Small intestine (tissue), 7 donors: ENCODE results near the gene ITGB6. TPM values are rescaled to one million over a fixed set of nuclear protein-coding genes. Genes with fewer than 3 reads are reported as not detected.
A peak's percentile ranks its signal among the peaks of the same experiment; 100 is the strongest.
"Not testable (repeated sequence)": the region's sequence is repeated elsewhere in the genome, so short reads cannot be mapped to it uniquely, and the experiment has no call there.

Source experiments
- DNase-seq, 2 donors: peaks; one replicate each; pipeline versions ENCODE4 v3.0.0 to v3.0.0-alpha.2; 2013
- FAIRE-seq: peaks from 2 replicates; lab custom pipeline; 2012; peaks lifted over from hg19 to GRCh38; lab: Jason Lieb, UNC
- H3K27ac ChIP-seq, 3 donors: one replicate each; pipeline ENCODE4 v1.5.1; 2013; ENCODE audit warnings: low read length in 2 of 3, mild to moderate bottlenecking in 2 of 3, control low read depth in 1 of 3, inconsistent platforms in 1 of 3, low read depth in 1 of 3, moderate library complexity in 1 of 3
- H3K27me3 ChIP-seq, 3 donors: one replicate each; pipeline ENCODE4 v1.6.1; 2013; ENCODE audit warnings: low read length in 3 of 3, inconsistent platforms in 1 of 3; ENCODE audit not compliant: control insufficient read depth in 3 of 3, insufficient read depth in 3 of 3
- H3K36me3 ChIP-seq, 3 donors: one replicate each; pipeline ENCODE4 v1.6.1; 2013; ENCODE audit warnings: low read length in 3 of 3, inconsistent platforms in 1 of 3, low read depth in 1 of 3, mild to moderate bottlenecking in 1 of 3, moderate library complexity in 1 of 3; ENCODE audit not compliant: control insufficient read depth in 3 of 3, insufficient read depth in 2 of 3
- H3K4me1 ChIP-seq, 3 donors: one replicate each; pipeline ENCODE4 v1.6.1; 2013; ENCODE audit warnings: low read length in 2 of 3, inconsistent platforms in 1 of 3, low read depth in 1 of 3, mild to moderate bottlenecking in 1 of 3, moderate library complexity in 1 of 3; ENCODE audit not compliant: control insufficient read depth in 3 of 3, insufficient read depth in 2 of 3
- H3K4me3 ChIP-seq, 3 donors: one replicate each; pipeline ENCODE4 v1.5.1; 2013; ENCODE audit warnings: low read length in 3 of 3, control low read depth in 1 of 3, inconsistent platforms in 1 of 3, low read depth in 1 of 3, mild to moderate bottlenecking in 1 of 3, moderate library complexity in 1 of 3
- H3K9me3 ChIP-seq, 2 donors: one replicate each; pipeline ENCODE4 v1.6.1; 2013; ENCODE audit warnings: low read depth in 1 of 2, low read length in 1 of 2; ENCODE audit not compliant: control insufficient read depth in 2 of 2, insufficient read depth in 1 of 2
- WGBS, 3 donors: extraction: QIAGEN DNeasy Blood & Tissue Kit; methylation state at CpG; one replicate each; pipeline ENCODE4 v1.1.7; 2013; 5-methylcytosine and 5-hydroxymethylcytosine counted together
- polyA plus RNA-seq, 4 donors: library from polyadenylated mRNA; stranded (reverse) in 3 of 4; unstranded in 1 of 4; fragments of 200-250 nt in 3 of 4; fragments of 120-200 nt in 1 of 4; gene quantifications; one replicate each; pipeline versions ENCODE4 v1.2.1 to v1.2.3, GENCODE V29; 2013
- donor health status: healthy with polysubstance abuse.
- donor health status: control.
- donor health status: control.
- donor health status: Bipolar disorder and iron deficiency.
- donor health status: healthy.

ITGB6 gene
- polyA plus RNA-seq, 4 donors: 3.0 to 14.2 (median 4.8) TPM

GRCh38 chr2:160181146-160181836 lies 18.8 kb downstream of the ITGB6 start:
- not testable (repeated sequence) for H3K9me3 ChIP-seq, H3K36me3 ChIP-seq, H3K4me1 ChIP-seq, FAIRE-seq, H3K27me3 ChIP-seq
- peak overlapping the region in 1 of 3 donors; percentile 25 for H3K4me3 ChIP-seq
- 35 to 44% (median 42%) methylated on average over 11 of the region's 11 CpGs for WGBS, 3 donors
- H3K27ac ChIP-seq: peak overlapping the region in 1 of 3 donors; percentile 37
- peak; percentile 50 to 71 for DNase-seq

- DNase-seq, FAIRE-seq, H3K27ac ChIP-seq, H3K36me3 ChIP-seq, H3K27me3 ChIP-seq, H3K9me3 ChIP-seq, H3K4me3 ChIP-seq, H3K4me1 ChIP-seq: not testable (repeated sequence)
- WGBS, 3 donors: 92 to 95% (median 92%) methylated on average over 7 of the region's 7 CpGs
Observed at GRCh38 chr2:160180690-160181089, 19.4 kb downstream of the ITGB6 start.

- no peaks in the 10 kb centered on the region for H3K27me3 ChIP-seq
- no peak overlapping the region for H3K27ac ChIP-seq
- H3K4me1 ChIP-seq: no peaks in the 10 kb centered on the region
- DNase-seq: no peak
- H3K36me3 ChIP-seq: peaks cover 0 to 2% (median 2%) of the 10 kb centered on the region in 3 donors
- no peak for FAIRE-seq
- no peak overlapping the region for H3K4me3 ChIP-seq
- H3K9me3 ChIP-seq: no peaks in the 10 kb centered on the region
Observed at GRCh38 chr2:160180172-160180571, 19.9 kb downstream of the ITGB6 start.

GRCh38 chr2:160175169-160176134 lies 24.6 kb downstream of the ITGB6 start:
- no peak overlapping the region for H3K4me3 ChIP-seq
- peaks cover 0 to 5% (median 2%) of the 10 kb centered on the region in 3 donors for H3K36me3 ChIP-seq
- no peaks in the 10 kb centered on the region for H3K27me3 ChIP-seq
- H3K27ac ChIP-seq: no peak overlapping the region
- no peak for DNase-seq
- no peaks in the 10 kb centered on the region for H3K9me3 ChIP-seq
- FAIRE-seq: no peak
- 81 to 92% (median 85%) methylated on average over 8 of the region's 8 CpGs for WGBS, 3 donors
- no peaks in the 10 kb centered on the region for H3K4me1 ChIP-seq

GRCh38 chr2:160174322-160174721 lies 25.8 kb downstream of the ITGB6 start:
- FAIRE-seq: no peak
- H3K9me3 ChIP-seq: no peaks in the 10 kb centered on the region
- WGBS, 3 donors: 82 to 88% (median 88%) methylated on average over 3 of the region's 3 CpGs

GRCh38 chr2:160169988-160170387 lies 30.1 kb downstream of the ITGB6 start:
- DNase-seq: no peak
- H3K4me3 ChIP-seq: no peak overlapping the region
- H3K36me3 ChIP-seq: peaks cover 0 to 5% (median 0%) of the 10 kb centered on the region in 3 donors
- peak overlapping the region in 1 of 3 donors; percentile 56 for H3K27ac ChIP-seq
- H3K9me3 ChIP-seq: no peaks in the 10 kb centered on the region
- no peak for FAIRE-seq
- no peaks in the 10 kb centered on the region for H3K27me3 ChIP-seq
- peaks cover 0 to 25% (median 3%) of the 10 kb centered on the region in 3 donors for H3K4me1 ChIP-seq

More at GRCh38 chr2:160174322-160174721, 25.8 kb downstream of the ITGB6 start:
- H3K4me1 ChIP-seq: peaks cover 0 to 4% (median 0%) of the 10 kb centered on the region in 3 donors
- H3K4me3 ChIP-seq: no peak overlapping the region
- peaks cover 0 to 5% (median 2%) of the 10 kb centered on the region in 3 donors for H3K36me3 ChIP-seq
- no peaks in the 10 kb centered on the region for H3K27me3 ChIP-seq
- no peak for DNase-seq
- H3K27ac ChIP-seq: no peak overlapping the region

GRCh38 chr2:160169471-160169870 lies 30.6 kb downstream of the ITGB6 start:
- Histone ChIP-seq H3K4me1 (peaks cover 0 to 25% (median 3%) of the 10 kb centered on the region in 3 donors), H3K27me3 (no peaks in the 10 kb centered on the region), H3K4me3 (no peak overlapping the region), H3K36me3 (peaks cover 0 to 6% (median 0%) of the 10 kb centered on the region in 3 donors), H3K27ac (peak overlapping the region in 1 of 3 donors; percentile 56), H3K9me3 (no peaks in the 10 kb centered on the region)
- no peak for FAIRE-seq
- DNase-seq: peak in 1 of 2 donors; percentile 44
- 58 to 71% (median 60%) methylated on average over 3 of the region's 3 CpGs for WGBS, 3 donors

- DNase-seq (peak; percentile 81 to 87), FAIRE-seq (peak; percentile 80)
- 28 to 72% (median 40%) methylated on average over 3 of the region's 3 CpGs for WGBS, 3 donors
- Histone ChIP-seq H3K4me1 (peaks cover 0 to 25% (median 3%) of the 10 kb centered on the region in 3 donors), H3K9me3 (no peaks in the 10 kb centered on the region), H3K27me3 (no peaks in the 10 kb centered on the region), H3K4me3 (no peak overlapping the region), H3K36me3 (peaks cover 0 to 9% (median 0%) of the 10 kb centered on the region in 3 donors), H3K27ac (peak overlapping the region in 1 of 3 donors; percentile 56)
Observed at GRCh38 chr2:160168878-160169277, 31.2 kb downstream of the ITGB6 start.
